Coronary artery (tissue), 2 donors: Measurements from ENCODE around the gene TEX53.

ENCODE experiments used
- DNase-seq: peaks from one replicate; pipeline ENCODE4 v3.0.0-alpha.2; 2017; ENCODE audit warnings: low spot score
- H3K27ac ChIP-seq, 2 donors: fragments of 200-600 bp; sonication (generic); one replicate each; pipeline ENCODE4 v1.5.1; 2016 to 2019
- H3K4me3 ChIP-seq: fragments of 200-600 bp; sonication (generic); 2 replicates; pipeline ENCODE4 v1.5.1; 2016; ENCODE audit warnings: mild to moderate bottlenecking, moderate library complexity
- CTCF ChIP-seq: fragments of 200-600 bp; sonication (generic); IDR thresholded peaks from one replicate; pipeline ENCODE4 v1.5.1; 2019; ENCODE audit warnings: antibody characterized with exemption

Gene TEX53

GRCh38 chr9:114627553-114627952, 30.1 kb downstream of the TEX53 start:
- no peak overlapping the region for H3K4me3 ChIP-seq
- no peak overlapping the region for H3K27ac ChIP-seq
- TF ChIP-seq CTCF: no peak
- DNase-seq: no peak

- H3K27ac ChIP-seq: no peak overlapping the region
- H3K4me3 ChIP-seq: no peak overlapping the region
- TF ChIP-seq CTCF: no peak
- DNase-seq: no peak
Measured at GRCh38 chr9:114626415-114627020, 31.1 kb downstream of the TEX53 start.

- TF ChIP-seq CTCF: no peak
- H3K4me3 ChIP-seq: no peak overlapping the region
- no peak for DNase-seq
- no peak overlapping the region for H3K27ac ChIP-seq
Measured at GRCh38 chr9:114624677-114625076, 32.9 kb downstream of the TEX53 start.

GRCh38 chr9:114621975-114622609, 35.5 kb downstream of the TEX53 start:
- Histone ChIP-seq H3K27ac (no peak overlapping the region), H3K4me3 (no peak overlapping the region)
- no peak for DNase-seq
- TF ChIP-seq CTCF: no peak

- Histone ChIP-seq H3K4me3 (no peak overlapping the region), H3K27ac (no peak overlapping the region)
- DNase-seq: no peak
- no peak for TF ChIP-seq CTCF
Measured at GRCh38 chr9:114621561-114621960, 36.0 kb downstream of the TEX53 start.

GRCh38 chr9:114619191-114619761, 38.3 kb downstream of the TEX53 start:
- H3K4me3 ChIP-seq: no peak overlapping the region
- H3K27ac ChIP-seq: no peak overlapping the region
- DNase-seq: no peak
- no peak for TF ChIP-seq CTCF
